Progenitor cell of endocrine pancreas (in vitro differentiated cells): Measurements from ENCODE around the gene LDAH. TPM values are rescaled to one million over a fixed set of nuclear protein-coding genes. Genes with fewer than 3 reads are reported as not detected.

Experiments
- DNase-seq: peaks from one replicate; pipeline ENCODE4 v3.0.0; 2021; ENCODE audit warnings: low spot score; ENCODE audit not compliant: unreplicated experiment
- H3K27ac Mint-ChIP-seq: 2 replicates; pipeline ENCODE4 v1.8.0; 2021; ENCODE audit warnings: mild to moderate bottlenecking, moderate library complexity, mixed read lengths
- H3K27me3 Mint-ChIP-seq: 2 replicates; pipeline ENCODE4 v1.8.0; 2021; ENCODE audit warnings: mixed read lengths
- H3K36me3 Mint-ChIP-seq: 2 replicates; pipeline ENCODE4 v1.8.0; 2022; ENCODE audit warnings: mixed read lengths; ENCODE audit not compliant: insufficient read depth
- H3K4me1 Mint-ChIP-seq: 2 replicates; pipeline ENCODE4 v1.8.0; 2021; ENCODE audit warnings: low read depth, mixed read lengths
- H3K4me3 Mint-ChIP-seq: 2 replicates; pipeline ENCODE4 v1.8.0; 2021; ENCODE audit warnings: low read depth, mild to moderate bottlenecking, moderate library complexity, mixed read lengths
- H3K9me3 Mint-ChIP-seq: 2 replicates; pipeline ENCODE4 v1.8.0; 2021; ENCODE audit warnings: low read depth, mixed read lengths
- CTCF ChIP-seq: fragments of 200-600 bp; sonication (generic); IDR thresholded peaks from one replicate; pipeline ENCODE4 v1.5.0; 2021; ENCODE audit warnings: antibody characterized with exemption, mild to moderate bottlenecking; ENCODE audit not compliant: unreplicated experiment
- total RNA-seq: library from RNA; stranded (reverse); gene quantifications from 2 replicates; pipeline ENCODE4 v1.2.1, GENCODE V29; 2021

The LDAH gene
- total RNA-seq, 1 donor from 2014 or later, result 25.1 TPM

- Mint-ChIP-seq H3K9me3 (peaks cover 5% of the 10 kb centered on the region), H3K36me3 (peaks cover 9% of the 10 kb centered on the region), H3K4me3 (no peak overlapping the region), H3K27me3 (no peaks in the 10 kb centered on the region), H3K27ac (peak overlapping the region; percentile 77), H3K4me1 (peaks cover 24% of the 10 kb centered on the region)
- no peak for DNase-seq
- TF ChIP-seq CTCF, result no peak
Measured at GRCh38 chr2:20744366-20745335, 78.2 kb downstream of the LDAH start.

- H3K4me3 Mint-ChIP-seq, result no peak overlapping the region
- peaks cover 20% of the 10 kb centered on the region for H3K36me3 Mint-ChIP-seq
- H3K9me3 Mint-ChIP-seq, result peaks cover 5% of the 10 kb centered on the region
- no peak for TF ChIP-seq CTCF
- no peaks in the 10 kb centered on the region for H3K27me3 Mint-ChIP-seq
- DNase-seq, result no peak
- peaks cover 3% of the 10 kb centered on the region for H3K4me1 Mint-ChIP-seq
- H3K27ac Mint-ChIP-seq, result no peak overlapping the region
Measured at GRCh38 chr2:20738772-20739171, 84.1 kb downstream of the LDAH start.

DNA sequence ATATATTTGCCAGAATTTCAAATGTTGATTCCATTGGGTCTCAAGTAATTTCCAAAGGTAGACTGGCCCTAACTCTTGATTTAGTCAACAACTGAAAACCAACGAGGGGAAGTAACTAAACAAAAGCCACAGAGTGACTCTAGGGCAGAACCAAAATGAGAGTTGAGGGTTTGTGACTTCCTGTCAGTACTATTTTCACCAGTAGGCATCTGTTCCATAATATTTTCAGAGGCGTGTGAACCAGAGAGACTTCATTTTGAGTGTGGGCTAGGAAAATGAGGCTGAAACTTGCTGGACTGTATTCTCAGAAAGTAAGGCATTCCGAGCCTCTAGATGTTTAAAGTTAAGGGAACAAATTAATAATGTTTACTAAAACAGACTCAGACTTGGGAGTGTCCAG is 85.4 kb downstream of the LDAH start:
- no peak for TF ChIP-seq CTCF
- DNase-seq, result no peak
- Mint-ChIP-seq H3K9me3 (peaks cover 5% of the 10 kb centered on the region), H3K4me3 (no peak overlapping the region), H3K36me3 (peaks cover 18% of the 10 kb centered on the region), H3K4me1 (peaks cover 2% of the 10 kb centered on the region), H3K27ac (no peak overlapping the region), H3K27me3 (no peaks in the 10 kb centered on the region)

GRCh38 chr2:20728114-20728758 is 94.7 kb downstream of the LDAH start:
- no peak overlapping the region for H3K4me3 Mint-ChIP-seq
- peaks cover 4% of the 10 kb centered on the region for H3K9me3 Mint-ChIP-seq
- H3K27ac Mint-ChIP-seq, result peak overlapping the region; percentile 87
- H3K36me3 Mint-ChIP-seq, result peaks cover 17% of the 10 kb centered on the region
- no peaks in the 10 kb centered on the region for H3K27me3 Mint-ChIP-seq
- no peak for DNase-seq
- H3K4me1 Mint-ChIP-seq, result peaks cover 14% of the 10 kb centered on the region
- no peak for TF ChIP-seq CTCF

DNA sequence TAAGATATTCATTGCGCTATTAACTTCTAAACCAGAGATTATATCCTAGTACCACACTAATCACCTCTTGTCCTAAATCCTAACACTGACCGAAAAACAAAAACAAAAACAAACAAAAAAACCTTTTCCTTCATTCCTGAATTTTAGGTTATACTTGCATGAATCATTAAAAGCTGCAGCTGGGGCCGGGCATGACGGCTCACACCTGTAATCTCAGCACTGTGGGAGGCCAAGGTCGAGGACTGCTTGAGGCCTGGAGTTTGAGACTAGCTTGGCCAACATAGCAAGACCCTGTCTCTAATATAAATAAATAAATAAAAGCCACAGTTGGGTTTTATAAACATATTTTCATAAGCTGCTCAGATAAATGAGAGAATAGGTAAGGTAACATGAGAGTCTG is 96.0 kb downstream of the LDAH start:
- no peak overlapping the region for H3K27ac Mint-ChIP-seq
- DNase-seq, result no peak
- H3K4me1 Mint-ChIP-seq, result peaks cover 14% of the 10 kb centered on the region
- TF ChIP-seq CTCF, result no peak
- peaks cover 7% of the 10 kb centered on the region for H3K9me3 Mint-ChIP-seq
- H3K4me3 Mint-ChIP-seq, result no peak overlapping the region
- H3K27me3 Mint-ChIP-seq, result no peaks in the 10 kb centered on the region
- H3K36me3 Mint-ChIP-seq, result peaks cover 23% of the 10 kb centered on the region
